Liver (tissue), 9 donors: Measurements from ENCODE around the gene KCNJ12. TPM values are rescaled to one million over a fixed set of nuclear protein-coding genes. Genes with fewer than 3 reads are reported as not detected.

Experiments
- DNase-seq: peaks from one replicate; pipeline ENCODE4 v3.0.0-alpha.2; 2017; ENCODE audit warnings: low spot score
- H3K27ac ChIP-seq, 2 donors: one replicate each; pipeline ENCODE4 v1.7.0; 2013; ENCODE audit warnings: inconsistent platforms in 2 of 2, low read length in 2 of 2, control low read depth in 1 of 2, low read depth in 1 of 2, mild to moderate bottlenecking in 1 of 2
- H3K27me3 ChIP-seq, 4 donors: one replicate each; pipeline versions ENCODE4 v1.6.1 to v1.7.0; 2013; ENCODE audit warnings: low read length in 3 of 4, inconsistent platforms in 1 of 4, mild to moderate bottlenecking in 1 of 4, moderate library complexity in 1 of 4; ENCODE audit not compliant: control insufficient read depth in 4 of 4, insufficient read depth in 4 of 4
- H3K36me3 ChIP-seq, 4 donors: one replicate each; pipeline versions ENCODE4 v1.6.1 to v1.7.0; 2013; ENCODE audit warnings: low read length in 3 of 4, mild to moderate bottlenecking in 3 of 4, low read depth in 1 of 4, moderate library complexity in 1 of 4; ENCODE audit not compliant: control insufficient read depth in 4 of 4, insufficient read depth in 3 of 4
- H3K4me1 ChIP-seq, 4 donors: one replicate each; pipeline versions ENCODE4 v1.6.1 to v1.7.0; 2013; ENCODE audit warnings: low read length in 3 of 4, mild to moderate bottlenecking in 3 of 4, moderate library complexity in 1 of 4; ENCODE audit not compliant: control insufficient read depth in 4 of 4, insufficient read depth in 4 of 4
- H3K4me3 ChIP-seq, 3 donors: one replicate each; pipeline versions ENCODE4 v1.6.1 to v1.7.0; 2013; ENCODE audit warnings: low read length in 3 of 3, control low read depth in 1 of 3, low read depth in 1 of 3, mild to moderate bottlenecking in 1 of 3
- H3K9ac ChIP-seq, 2 donors: one replicate each; pipeline ENCODE4 v1.7.0; 2013; ENCODE audit warnings: low read length in 2 of 2, mild to moderate bottlenecking in 2 of 2, moderate library complexity in 2 of 2, control low read depth in 1 of 2, low read depth in 1 of 2
- H3K9me3 ChIP-seq, 4 donors: one replicate each; pipeline versions ENCODE4 v1.6.1 to v1.7.0; 2013; ENCODE audit warnings: low read length in 3 of 4; ENCODE audit not compliant: control insufficient read depth in 4 of 4
- ATF3 ChIP-seq: IDR thresholded peaks from 2 replicates; pipeline ENCODE4 v1.6.1; 2016; ENCODE audit warnings: antibody characterized with exemption
- EGR1 ChIP-seq, 2 donors: IDR thresholded peaks; 2 replicates each; pipeline ENCODE4 v1.6.1; 2016 to 2018; ENCODE audit warnings: antibody characterized with exemption in 2 of 2, low read depth in 2 of 2
- FOXA1 ChIP-seq: IDR thresholded peaks from 2 replicates; pipeline ENCODE4 v1.6.1; 2016; ENCODE audit warnings: antibody characterized with exemption
- FOXA2 ChIP-seq: IDR thresholded peaks from 2 replicates; pipeline ENCODE4 v1.6.1; 2016; ENCODE audit warnings: antibody characterized with exemption
- GABPA ChIP-seq, 2 donors: IDR thresholded peaks in 1 of 2; conservative IDR thresholded peaks in 1 of 2; 2 replicates each; pipeline ENCODE4 v1.6.1; 2016; ENCODE audit warnings: antibody characterized with exemption in 2 of 2, mild to moderate bottlenecking in 1 of 2, moderate library complexity in 1 of 2
- HNF4A ChIP-seq, 2 donors: conservative IDR thresholded peaks; 2 replicates each; pipeline ENCODE4 v1.6.1; 2016; ENCODE audit warnings: antibody characterized with exemption in 2 of 2, mild to moderate bottlenecking in 2 of 2
- HNF4G ChIP-seq: IDR thresholded peaks from 2 replicates; pipeline ENCODE4 v1.6.1; 2016; ENCODE audit warnings: antibody characterized with exemption
- JUND ChIP-seq, 2 donors: IDR thresholded peaks; 2 replicates each; pipeline ENCODE4 v1.6.1; 2016; ENCODE audit warnings: antibody characterized with exemption in 2 of 2
- MAX ChIP-seq: IDR thresholded peaks from 2 replicates; pipeline ENCODE4 v1.6.1; 2016; ENCODE audit warnings: antibody characterized with exemption
- RAD21 ChIP-seq, 2 donors: IDR thresholded peaks; 2 replicates each; pipeline ENCODE4 v1.6.1; 2016; ENCODE audit warnings: antibody characterized with exemption in 2 of 2, mild to moderate bottlenecking in 2 of 2
- REST ChIP-seq: IDR thresholded peaks from 2 replicates; pipeline ENCODE4 v1.6.1; 2016; ENCODE audit warnings: antibody characterized with exemption, mild to moderate bottlenecking
- RXRA ChIP-seq, 2 donors: IDR thresholded peaks; 2 replicates each; pipeline ENCODE4 v1.6.1; 2017 to 2018; ENCODE audit warnings: antibody characterized with exemption in 2 of 2, mild to moderate bottlenecking in 1 of 2
- TAF1 ChIP-seq: conservative IDR thresholded peaks from 2 replicates; pipeline ENCODE4 v1.6.1; 2016; ENCODE audit warnings: antibody characterized with exemption, mild to moderate bottlenecking
- ZBTB33 ChIP-seq: IDR thresholded peaks from 2 replicates; pipeline ENCODE4 v1.6.1; 2016; ENCODE audit warnings: antibody characterized with exemption
- WGBS: extraction: QIAGEN DNeasy Blood & Tissue Kit; methylation state at CpG from one replicate; pipeline ENCODE4 v1.1.7; 2013; 5-methylcytosine and 5-hydroxymethylcytosine counted together
- polyA plus RNA-seq, 2 donors: library from polyadenylated mRNA; stranded (reverse) in 1 of 2; unstranded in 1 of 2; fragments of 200-250 nt in 1 of 2; fragments of >200 nt in 1 of 2; fragmentation: Nextera tagmentation in 1 of 2; extraction: Ambion mirVana in 1 of 2; gene quantifications; one replicate each; pipeline versions ENCODE4 v1.2.1 to v1.2.3, GENCODE V29; 2013 to 2015
- total RNA-seq, 2 donors: library from RNA; depleted of rRNA; stranded (reverse); fragments of >200 nt; gene quantifications; one replicate each; pipeline ENCODE4 v1.2.3, GENCODE V29; 2014
- donor health status: healthy.
- donor health status: healthy.
- donor health status: healthy.
- donor health status: healthy.
- donor health status: healthy.

The KCNJ12 gene
- total and polyA plus RNA-seq, 4 donors: 0.25 to 0.67 (median 0.38) TPM

GRCh38 chr17:21458054-21458453 lies 81.9 kb downstream of the KCNJ12 start:
- no peaks in the 10 kb centered on the region for H3K4me1 ChIP-seq
- H3K4me3 ChIP-seq: no peak overlapping the region
- H3K36me3 ChIP-seq: no peaks in the 10 kb centered on the region
- TF ChIP-seq JUND (IDR thresholded peaks at IDR 0.05): no peak
- no peak for TF ChIP-seq GABPA (IDR thresholded peaks at IDR 0.05 in 1 of 2, conservative IDR thresholded peaks at IDR 0.05 in 1 of 2)
- no peak for TF ChIP-seq FOXA1
- no peak for TF ChIP-seq REST
- no peak for TF ChIP-seq FOXA2
- TF ChIP-seq HNF4G: no peak
- no peak overlapping the region for H3K27ac ChIP-seq
- no peak overlapping the region for H3K9ac ChIP-seq
- no peaks in the 10 kb centered on the region for H3K27me3 ChIP-seq
- H3K9me3 ChIP-seq: no peaks in the 10 kb centered on the region
- 43% methylated on average over 7 of the region's 7 CpGs for WGBS
- DNase-seq: no peak

- TF ChIP-seq TAF1 (no peak), EGR1 (IDR thresholded peaks at IDR 0.05; ENCODE audit: low read depth in 2 of 2) (no peak), FOXA1 (no peak), HNF4A (conservative IDR thresholded peaks at IDR 0.05) (no peak), MAX (no peak), RXRA (IDR thresholded peaks at IDR 0.05) (no peak), REST (no peak), FOXA2 (no peak), RAD21 (IDR thresholded peaks at IDR 0.05) (no peak), ZBTB33 (no peak), ATF3 (no peak), HNF4G (no peak)
- 74% methylated on average over 8 of the region's 8 CpGs for WGBS
- Histone ChIP-seq H3K27ac (no peak overlapping the region), H3K9ac (no peak overlapping the region), H3K4me3 (no peak overlapping the region), H3K36me3 (no peaks in the 10 kb centered on the region), H3K4me1 (peaks cover 0 to 6% (median 0%) of the 10 kb centered on the region in 4 donors), H3K9me3 (no peaks in the 10 kb centered on the region), H3K27me3 (no peaks in the 10 kb centered on the region)
- DNase-seq: no peak
Observed at GRCh38 chr17:21459536-21459935, 83.4 kb downstream of the KCNJ12 start.
